Osteocyte (in vitro differentiated cells): ENCODE data around the gene RIPOR3. TPM values are rescaled to one million over a fixed set of nuclear protein-coding genes. Genes with fewer than 3 reads are reported as not detected.

Experiments
- DNase-seq: peaks from one replicate; pipeline ENCODE4 v3.0.0; 2021; ENCODE audit warnings: mixed read lengths; ENCODE audit not compliant: unreplicated experiment; ENCODE audit errors: extremely low spot score
- H3K27ac Mint-ChIP-seq: one replicate; pipeline ENCODE4 v1.8.0; 2021; ENCODE audit warnings: mild to moderate bottlenecking, mixed read lengths; ENCODE audit not compliant: unreplicated experiment
- H3K27me3 Mint-ChIP-seq: one replicate; pipeline ENCODE4 v1.8.0; 2021; ENCODE audit warnings: mixed read lengths; ENCODE audit not compliant: unreplicated experiment
- H3K36me3 Mint-ChIP-seq: one replicate; pipeline ENCODE4 v1.8.0; 2021; ENCODE audit warnings: mixed read lengths; ENCODE audit not compliant: unreplicated experiment
- H3K4me1 Mint-ChIP-seq: one replicate; pipeline ENCODE4 v1.8.0; 2021; ENCODE audit warnings: mixed read lengths; ENCODE audit not compliant: unreplicated experiment
- H3K4me3 Mint-ChIP-seq: one replicate; pipeline ENCODE4 v1.8.0; 2021; ENCODE audit warnings: mild to moderate bottlenecking, moderate library complexity, mixed read lengths; ENCODE audit not compliant: unreplicated experiment
- H3K9me3 Mint-ChIP-seq: one replicate; pipeline ENCODE4 v1.8.0; 2021; ENCODE audit warnings: mixed read lengths; ENCODE audit not compliant: unreplicated experiment
- CTCF ChIP-seq: fragments of 200-600 bp; sonication (generic); IDR thresholded peaks from 2 replicates; pipeline ENCODE4 v1.5.0; 2021; ENCODE audit warnings: antibody characterized with exemption, mild to moderate bottlenecking, moderate library complexity
- total RNA-seq: library from RNA; stranded (reverse); gene quantifications from 2 replicates; pipeline ENCODE4 v1.2.1, GENCODE V29; 2021

Gene RIPOR3
- total RNA-seq, 1 donor from 2014 or later = 0.11 TPM

GRCh38 chr20:50547964-50548363 lies 143.4 kb downstream of the RIPOR3 start:
- H3K4me3 Mint-ChIP-seq = no peak overlapping the region
- no peaks in the 10 kb centered on the region for H3K9me3 Mint-ChIP-seq
- no peak for TF ChIP-seq CTCF
- peaks cover 25% of the 10 kb centered on the region for H3K4me1 Mint-ChIP-seq
- no peaks in the 10 kb centered on the region for H3K27me3 Mint-ChIP-seq
- no peak for DNase-seq
- peak overlapping the region; percentile 8 for H3K27ac Mint-ChIP-seq
- peaks cover 11% of the 10 kb centered on the region for H3K36me3 Mint-ChIP-seq

- no peaks in the 10 kb centered on the region for H3K9me3 Mint-ChIP-seq
- peak overlapping the region; percentile 69 for H3K27ac Mint-ChIP-seq
- peaks cover 9% of the 10 kb centered on the region for H3K36me3 Mint-ChIP-seq
- H3K4me1 Mint-ChIP-seq = peaks cover 35% of the 10 kb centered on the region
- H3K27me3 Mint-ChIP-seq = no peaks in the 10 kb centered on the region
- no peak overlapping the region for H3K4me3 Mint-ChIP-seq
- no peak for DNase-seq
- no peak for TF ChIP-seq CTCF
These were observed 144.5 kb downstream of the RIPOR3 start for GRCh38 chr20:50546729-50547314.

- Mint-ChIP-seq H3K27me3 (no peaks in the 10 kb centered on the region), H3K9me3 (no peaks in the 10 kb centered on the region), H3K4me1 (peaks cover 52% of the 10 kb centered on the region), H3K27ac (no peak overlapping the region), H3K4me3 (no peak overlapping the region), H3K36me3 (peaks cover 7% of the 10 kb centered on the region)
- DNase-seq = no peak
- TF ChIP-seq CTCF = no peak
These were observed 146.2 kb downstream of the RIPOR3 start for GRCh38 chr20:50545126-50545525.

- Mint-ChIP-seq H3K27me3 (no peaks in the 10 kb centered on the region), H3K9me3 (no peaks in the 10 kb centered on the region), H3K27ac (no peak overlapping the region), H3K36me3 (no peaks in the 10 kb centered on the region), H3K4me1 (peaks cover 61% of the 10 kb centered on the region), H3K4me3 (no peak overlapping the region)
- no peak for TF ChIP-seq CTCF
- DNase-seq = no peak
These were observed 148.0 kb downstream of the RIPOR3 start for GRCh38 chr20:50543326-50543725.

GRCh38 chr20:50541606-50542041 lies 149.7 kb downstream of the RIPOR3 start:
- Mint-ChIP-seq H3K9me3 (no peaks in the 10 kb centered on the region), H3K36me3 (no peaks in the 10 kb centered on the region), H3K4me3 (no peak overlapping the region), H3K4me1 (peaks cover 66% of the 10 kb centered on the region), H3K27ac (peak overlapping the region; percentile 80), H3K27me3 (no peaks in the 10 kb centered on the region)
- no peak for TF ChIP-seq CTCF
- no peak for DNase-seq
